PFSK-1 (cell line): Measurements from ENCODE around the gene CCDC177.

Source experiments
- POLR2AphosphoS5 ChIP-seq: IDR thresholded peaks from 2 replicates; pipeline ENCODE4 v1.6.1; 2012; ENCODE audit warnings: low read depth, mild to moderate bottlenecking, control low read depth, low read length, moderate library complexity
- REST ChIP-seq, 2 experiments: IDR thresholded peaks; 2 replicates each; pipeline versions ENCODE4 v1.6.1 to v1.8.0; 2011 to 2012; ENCODE audit warnings: low read depth in 2 of 2, low read length in 2 of 2, control low read depth in 1 of 2, inconsistent platforms in 1 of 2, mild to moderate bottlenecking in 1 of 2, moderate library complexity in 1 of 2; ENCODE audit not compliant: insufficient read depth in 1 of 2
- TAF1 ChIP-seq: IDR thresholded peaks from 2 replicates; pipeline ENCODE4 v1.6.1; 2012; ENCODE audit warnings: low read length, control low read depth, borderline replicate concordance; ENCODE audit not compliant: insufficient read depth

- TF ChIP-seq REST (IDR thresholded peaks at IDR 0.05; ENCODE audit: insufficient read depth in 1 of 2, low read depth in 2 of 2, low read length in 2 of 2) (no peak), POLR2AphosphoS5 (no peak), TAF1 (no peak)
Observed at GRCh38 chr14:69610874-69611171, 36.2 kb upstream of the CCDC177 start.
